Right lung (tissue), 5 donors: ENCODE measurements around the gene USH1G. TPM values are rescaled to one million over a fixed set of nuclear protein-coding genes. Genes with fewer than 3 reads are reported as not detected.
"Not testable (repeated sequence)": the region's sequence is repeated elsewhere in the genome, so short reads cannot be mapped to it uniquely, and the experiment has no call there.

ENCODE experiments used
- DNase-seq, 2 donors: peaks; one replicate each; pipeline ENCODE4 v3.0.0-alpha.2; 2013
- polyA plus RNA-seq, 5 donors: library from polyadenylated mRNA; unstranded; fragments of 120-200 nt; gene quantifications; one replicate each; pipeline versions ENCODE4 v1.2.1 to v1.2.3, GENCODE V29; 2013; ENCODE audit warnings: inconsistent platforms in 1 of 5, low replicate concordance in 1 of 5; ENCODE audit not compliant: insufficient read length in 5 of 5, insufficient read depth in 1 of 5

The USH1G gene
- polyA plus RNA-seq, 5 donors = 0.05 to 0.22 (median 0.12) TPM; not detected in 1

DNA sequence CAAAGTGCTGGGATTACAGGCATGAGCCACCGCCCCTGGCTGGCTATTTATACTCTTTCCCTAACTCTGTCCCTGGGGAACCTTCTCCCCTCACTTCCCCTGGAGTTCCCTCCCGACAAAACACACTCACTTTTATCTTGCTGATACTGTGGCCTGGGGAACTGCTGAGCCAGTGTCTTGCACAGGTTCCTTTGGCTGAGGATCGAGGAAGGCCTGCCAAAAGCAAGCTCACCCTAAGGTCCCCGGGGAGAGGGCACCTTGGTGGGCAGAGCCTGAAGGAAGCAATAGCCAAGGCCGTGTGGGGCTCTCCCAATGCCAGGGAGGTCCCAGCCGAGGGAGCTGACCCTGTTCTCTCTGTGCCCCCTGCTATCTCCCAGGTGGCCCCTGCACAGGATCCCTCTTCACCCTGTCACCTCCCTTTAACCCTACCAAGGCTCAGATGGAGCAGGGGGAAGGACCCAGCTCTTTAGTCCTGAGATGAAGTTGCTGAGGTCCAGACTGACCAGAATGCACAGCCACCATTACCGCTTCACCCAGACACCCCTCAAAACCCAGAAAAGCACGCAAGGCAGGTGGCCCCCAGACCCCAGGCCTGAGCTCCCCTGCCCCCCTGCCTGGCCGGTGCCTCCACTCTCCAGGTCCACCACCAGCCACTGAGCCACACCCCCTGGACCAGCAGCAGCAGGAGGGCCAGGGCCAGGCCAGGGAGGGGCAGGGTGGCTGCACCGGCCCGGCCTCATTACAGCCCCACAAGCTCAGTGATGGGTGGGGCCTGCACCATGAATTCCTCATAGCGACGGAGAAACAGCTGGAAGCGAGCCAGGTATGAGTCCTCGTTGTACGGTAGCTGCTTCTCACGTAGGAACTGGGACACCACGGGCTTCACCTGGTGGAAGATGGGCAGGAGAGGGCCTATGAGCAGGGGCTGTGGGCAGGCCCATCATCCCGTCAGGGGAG is 45.2 kb downstream of the USH1G start:
- no peak for DNase-seq

- no peak for DNase-seq
These were observed 47.0 kb downstream of the USH1G start for GRCh38 chr17:74875977-74876593.

DNA sequence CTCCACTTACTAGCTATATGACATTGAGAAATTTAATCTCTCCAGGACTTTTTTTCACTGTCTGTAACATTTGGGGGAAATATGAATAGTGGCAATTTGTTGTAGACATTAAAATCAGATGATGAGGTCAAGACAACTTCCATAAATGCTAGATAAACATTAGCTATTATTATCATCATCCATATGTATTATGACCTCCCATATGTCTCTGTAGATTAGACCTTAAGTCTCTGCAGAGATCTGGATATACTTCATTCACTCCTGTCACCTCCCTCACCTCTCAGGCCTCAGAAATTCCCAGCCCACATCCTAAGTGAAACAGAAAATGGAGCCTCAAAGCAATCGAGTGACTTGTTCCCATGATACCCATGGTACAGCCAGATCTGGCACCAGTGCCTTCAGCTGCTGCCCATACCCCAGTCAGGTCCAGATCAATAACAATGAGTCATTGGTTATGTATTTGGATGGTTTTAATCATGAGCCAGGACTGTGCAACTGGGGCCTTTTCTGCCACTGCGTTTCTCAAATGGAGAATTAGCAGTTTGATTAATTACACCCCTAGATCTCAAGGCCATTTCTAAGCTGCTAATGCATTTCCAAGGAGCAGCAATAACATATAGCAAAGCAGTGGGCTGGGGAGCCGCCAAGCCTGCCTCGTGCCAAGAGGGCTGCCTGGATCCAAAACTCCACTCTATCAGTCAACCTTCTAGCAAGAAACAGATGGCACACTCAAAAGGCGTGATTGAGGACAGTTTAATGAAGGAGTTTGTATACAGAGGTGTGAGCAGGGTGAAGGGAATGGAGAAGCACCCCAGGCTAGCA is 47.7 kb downstream of the USH1G start:
- DNase-seq = no peak

GRCh38 chr17:74874615-74875037 is 48.4 kb downstream of the USH1G start:
- no peak for DNase-seq

DNA sequence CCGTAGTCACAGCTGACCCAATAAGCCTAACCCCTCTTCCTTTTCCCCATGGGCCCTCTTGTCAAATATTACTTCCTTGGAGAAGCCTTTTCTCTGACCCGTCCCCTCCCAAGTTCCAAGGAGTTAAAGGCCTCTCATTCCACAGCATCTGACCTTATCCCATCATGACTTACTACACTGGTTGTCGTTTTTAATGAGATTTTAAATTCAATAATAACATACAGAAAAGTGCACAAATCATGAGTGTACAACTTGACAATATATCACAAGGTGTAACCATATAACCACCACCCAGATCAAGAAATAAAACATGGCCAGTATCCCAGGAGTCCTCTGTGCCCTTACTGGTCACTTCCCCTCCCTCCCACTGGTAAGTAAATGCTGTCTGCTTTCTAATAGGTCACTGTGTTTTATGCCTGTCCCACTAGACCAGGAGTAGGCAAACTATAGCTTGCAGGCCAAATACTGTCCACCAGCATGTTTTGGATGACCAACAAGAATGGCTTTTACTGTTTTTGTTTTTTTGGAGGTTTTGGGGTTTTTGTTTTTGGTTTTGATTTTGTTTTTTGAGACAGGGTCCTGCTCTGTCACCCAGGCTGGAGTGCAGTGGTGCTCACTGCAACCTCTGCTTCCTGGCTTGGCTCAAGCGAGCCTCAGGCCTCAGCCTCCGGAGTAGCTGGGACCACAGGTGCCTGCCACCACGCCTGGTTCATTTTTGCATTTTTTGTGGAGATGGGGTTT is 49.0 kb downstream of the USH1G start:
- DNase-seq = no peak

GRCh38 chr17:74873037-74873873 is 49.8 kb downstream of the USH1G start:
- peak; percentile 99 to 100 for DNase-seq

- no peak for DNase-seq
These were observed 50.6 kb downstream of the USH1G start, which contains the start of gene FDXR for GRCh38 chr17:74872313-74873036. Gene FDXR (minus strand): TSS chr17:74872994. CDS start chr17:74872944, 50 bp downstream.

DNA sequence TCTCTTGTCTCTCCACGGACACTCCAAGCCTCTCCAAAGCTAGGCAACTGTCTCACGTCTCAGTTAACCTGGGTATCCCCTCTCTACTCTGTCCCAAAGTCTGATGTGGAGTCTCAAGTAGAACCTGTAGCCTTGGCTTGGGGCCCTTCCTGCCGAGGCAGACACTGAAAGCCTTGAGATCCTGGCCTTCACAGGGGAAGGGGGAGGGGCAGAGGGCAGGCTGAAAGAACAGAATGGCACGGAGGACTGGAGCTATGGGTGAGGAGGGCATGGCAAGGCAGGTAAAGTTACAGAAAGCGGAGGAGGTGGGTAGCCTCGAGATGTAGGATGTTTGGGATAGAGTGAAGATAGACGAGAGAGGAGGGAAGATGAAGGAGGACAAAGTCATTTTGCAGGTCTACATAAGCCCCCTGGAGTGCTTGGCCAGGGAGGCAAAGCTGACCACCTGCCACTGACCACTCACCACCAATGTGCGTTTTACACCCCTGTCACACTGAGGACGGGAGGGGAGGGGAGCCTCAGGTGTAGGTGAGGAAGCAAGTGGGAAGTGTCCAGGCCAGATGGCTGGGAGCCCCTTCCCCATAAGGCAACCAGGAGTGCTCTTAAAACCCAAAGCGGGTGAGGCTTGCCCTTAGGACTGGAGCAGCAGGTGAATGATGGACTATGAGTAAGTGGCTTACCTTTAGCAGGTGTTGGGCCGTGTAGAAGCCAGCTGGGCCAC is 51.5 kb downstream of the USH1G start:
- no peak for DNase-seq

DNA sequence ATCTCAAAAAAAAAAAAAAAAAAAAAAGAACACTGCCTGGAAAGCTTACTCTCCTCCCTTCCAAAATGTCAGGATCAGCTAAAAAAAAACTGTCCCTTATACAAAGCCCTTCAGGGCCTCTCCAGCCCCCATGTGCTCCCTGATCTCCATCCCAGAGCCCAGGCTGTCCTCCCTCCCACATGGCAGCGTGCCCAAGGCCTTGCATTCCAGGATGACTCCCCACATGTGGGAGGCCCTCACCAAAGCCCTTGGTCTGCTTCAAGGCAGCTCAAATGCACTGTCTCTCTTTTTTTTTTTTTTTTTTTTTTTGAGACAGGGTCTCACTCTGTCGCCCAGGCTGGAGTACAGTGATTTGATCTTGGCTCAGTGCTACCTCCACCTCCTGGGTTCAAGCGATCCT is 52.5 kb downstream of the USH1G start:
- DNase-seq = no peak

GRCh38 chr17:74870028-74870427 is 53.0 kb downstream of the USH1G start:
- not testable (repeated sequence) for DNase-seq

DNA sequence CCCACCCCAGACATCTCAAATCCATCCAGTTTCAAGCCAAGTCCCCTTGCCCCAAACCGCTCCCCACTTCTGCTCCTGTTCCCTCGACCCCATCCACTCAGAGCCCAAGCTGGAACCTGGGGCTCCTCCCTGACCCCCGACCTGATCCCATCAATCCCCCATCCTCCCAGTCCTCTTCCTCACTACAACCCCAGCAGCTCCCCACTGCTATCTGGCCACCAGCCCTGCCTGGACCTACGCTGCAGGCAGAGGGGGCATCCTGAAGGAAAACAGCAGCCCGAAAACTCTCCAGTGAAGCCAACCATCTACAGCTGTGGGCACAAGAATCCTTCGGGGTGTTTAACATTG is 54.2 kb downstream of the USH1G start:
- DNase-seq = no peak

GRCh38 chr17:74868251-74868907 is 54.7 kb downstream of the USH1G start:
- DNase-seq = no peak

- no peak for DNase-seq
These were observed 56.7 kb downstream of the USH1G start for GRCh38 chr17:74866198-74866835.

Other genes starting within 250 kb of the USH1G start
- under 1 TPM; 0.54 to 0.68 (median 0.62) TPM for gene CD300LF, start 210.3 kb downstream of the USH1G start, polyA plus RNA-seq
- gene RAB37, start 186.0 kb downstream of the USH1G start, polyA plus RNA-seq = 10 to 100 TPM in 3 of 5 donors, 1 to 10 TPM in 2; 9.1 to 11.3 (median 10.5) TPM
- gene NHERF1, start 174.6 kb downstream of the USH1G start, polyA plus RNA-seq = 10 to 100 TPM; 37.9 to 74.9 (median 44.8) TPM
- 10 to 100 TPM; 39.2 to 55.3 (median 47.9) TPM for gene NAT9, start 146.9 kb downstream of the USH1G start, polyA plus RNA-seq
- gene GRIN2C, start 63.4 kb downstream of the USH1G start, polyA plus RNA-seq = under 1 TPM; 0.15 to 0.38 (median 0.21) TPM
- gene FDXR, start 50.3 kb downstream of the USH1G start, polyA plus RNA-seq = 1 to 10 TPM; 4.6 to 8.3 (median 7.5) TPM
- under 1 TPM in 4 of 5 donors, not detected in 1; 0.09 to 0.18 (median 0.10) TPM for gene FADS6, start 29.6 kb downstream of the USH1G start, polyA plus RNA-seq
- gene OTOP2, start 1.0 kb upstream of the USH1G start, polyA plus RNA-seq = not detected
- not detected for gene OTOP3, start 12.6 kb upstream of the USH1G start, polyA plus RNA-seq
- gene HID1, start 49.5 kb upstream of the USH1G start, polyA plus RNA-seq = 10 to 100 TPM; 48.9 to 76.3 (median 64.6) TPM
- 10 to 100 TPM in 4 of 5 donors, 1 to 10 TPM in 1; 9.4 to 19.7 (median 12.5) TPM for gene CDR2L, start 64.4 kb upstream of the USH1G start, polyA plus RNA-seq
- 10 to 100 TPM; 20.5 to 28.2 (median 24.6) TPM for gene MRPL58, start 89.4 kb upstream of the USH1G start, polyA plus RNA-seq
- 100 to 1,000 TPM; 200 to 252 (median 213) TPM for gene ATP5PD, start 123.7 kb upstream of the USH1G start, polyA plus RNA-seq
- gene KCTD2, start 124.0 kb upstream of the USH1G start, polyA plus RNA-seq = 10 to 100 TPM; 25.0 to 29.1 (median 28.6) TPM
- 10 to 100 TPM; 16.1 to 26.8 (median 23.3) TPM for gene SLC16A5, start 164.7 kb upstream of the USH1G start, polyA plus RNA-seq
- gene ARMC7, start 186.7 kb upstream of the USH1G start, polyA plus RNA-seq = 10 to 100 TPM; 11.7 to 17.2 (median 15.1) TPM
- 10 to 100 TPM; 42.4 to 63.3 (median 46.6) TPM for gene NT5C, start 208.5 kb upstream of the USH1G start, polyA plus RNA-seq
- gene JPT1, start 231.3 kb upstream of the USH1G start, polyA plus RNA-seq = 100 to 1,000 TPM in 1 of 5 donors, 10 to 100 TPM in 4; 73.5 to 103 (median 83.6) TPM